K562 (cell line): Measurements from ENCODE around the gene PDGFC. TPM values are rescaled to one million over a fixed set of nuclear protein-coding genes. Genes with fewer than 3 reads are reported as not detected.

ENCODE experiments used
- ATAC-seq: fragments of 200-7000 bp; cut with Tn5 transposase; 3 replicates; pipeline ENCODE4 v1.9.1; 2020; ENCODE audit warnings: moderate library complexity
- BruUV-seq: library from RNA; stranded (reverse); fragments of 400-500 nt; replicated peaks from 2 replicates; lab custom pipeline; 2021; lab: Mats Ljungman, UMichigan
- CTCF ChIA-PET: fragments of 300-600 bp; formaldehyde crosslinking; extraction: SDS; loops from one replicate; lab custom pipeline; 2021; ENCODE audit warnings: low intra/inter-chr PET ratio; lab: Yijun Ruan, JAX
- POLR2A ChIA-PET: fragments of 300-600, 350-650 bp; sonication (Branson Sonifier 250); formaldehyde crosslinking; extraction: SDS; loops from one replicate; lab custom pipeline; 2021; ENCODE audit warnings: antibody characterized with exemption, inconsistent platforms; lab: Yijun Ruan, JAX
- DNase-seq, 4 experiments: peaks; one replicate each; pipeline versions ENCODE4 v3.0.0 to v3.0.0-alpha.2; 2011 to 2018; ENCODE audit warnings: low spot score in 3 of 4, mixed read lengths in 3 of 4; ENCODE audit errors: extremely low read depth in 1 of 4
- FAIRE-seq: peaks from 2 replicates; lab custom pipeline; 2011; peaks lifted over from hg19 to GRCh38; lab: Jason Lieb, UNC
- H2AFZ ChIP-seq: 2 replicates; pipeline ENCODE4 v1.6.0; 2011; ENCODE audit warnings: low read depth, low read length, control low read depth, inconsistent platforms
- H3K27ac ChIP-seq: fragments of 200-600 bp; 3 replicates; pipeline ENCODE4 v1.8.0; 2011; ENCODE audit warnings: low read depth, mild to moderate bottlenecking, control low read depth, inconsistent platforms, low read length, moderate library complexity, mixed read lengths; ENCODE audit errors: extremely low read depth
- H3K27me3 ChIP-seq, 2 experiments: fragments of 300-600 bp in 1 of 2; 2 replicates in 1 of 2; 3 replicates in 1 of 2; pipeline versions ENCODE4 v1.6.0 to v1.8.0; 2011; ENCODE audit warnings: inconsistent platforms in 2 of 2, low read length in 2 of 2, mild to moderate bottlenecking in 1 of 2, mixed read lengths in 1 of 2, moderate library complexity in 1 of 2; ENCODE audit not compliant: control insufficient read depth in 2 of 2, insufficient read depth in 2 of 2
- H3K36me3 ChIP-seq: fragments of 300-600 bp; 3 replicates; pipeline ENCODE4 v1.8.0; 2011; ENCODE audit warnings: mild to moderate bottlenecking, low read length, inconsistent platforms; ENCODE audit not compliant: control insufficient read depth, insufficient read depth
- H3K4me1 ChIP-seq, 2 experiments: fragments of 200-600 bp in 1 of 2; replicated peaks in 1 of 2; 2 replicates in 1 of 2; 3 replicates in 1 of 2; pipeline versions ENCODE4 v1.5.1 to v1.8.0; 2011; ENCODE audit warnings: inconsistent platforms in 2 of 2, low read length in 2 of 2, mild to moderate bottlenecking in 1 of 2, mixed read lengths in 1 of 2, moderate library complexity in 1 of 2; ENCODE audit not compliant: control insufficient read depth in 2 of 2, insufficient read depth in 2 of 2
- H3K4me2 ChIP-seq: 2 replicates; pipeline ENCODE4 v1.6.1; 2011; ENCODE audit warnings: low read length, control low read depth, inconsistent platforms, mixed read lengths; ENCODE audit not compliant: insufficient read depth
- H3K4me3 ChIP-seq: fragments of 200-600 bp; sonication (generic), shearing (Covaris generic); 2 replicates; pipeline ENCODE4 v1.5.1; 2016; ENCODE audit warnings: control low read depth, inconsistent platforms
- H3K79me2 ChIP-seq: fragments of 200-600 bp; 3 replicates; pipeline ENCODE4 v1.8.0; 2011; ENCODE audit warnings: low read length, inconsistent platforms; ENCODE audit not compliant: control insufficient read depth, insufficient read depth
- H3K9ac ChIP-seq, 2 experiments: 2 replicates each; pipeline versions ENCODE4 v1.6.0 to v1.6.1; 2011; ENCODE audit warnings: low read depth in 2 of 2, low read length in 2 of 2, control low read depth in 1 of 2, inconsistent platforms in 1 of 2, mild to moderate bottlenecking in 1 of 2, mixed read lengths in 1 of 2; ENCODE audit not compliant: insufficient read depth in 1 of 2
- H3K9me1 ChIP-seq: one replicate; pipeline ENCODE4 v1.6.0; 2011; ENCODE audit warnings: inconsistent platforms, mild to moderate bottlenecking, low read length, moderate library complexity; ENCODE audit not compliant: control insufficient read depth, insufficient read depth
- H3K9me3 ChIP-seq: replicated peaks from 2 replicates; pipeline ENCODE4 v1.5.1; 2011; ENCODE audit warnings: low read depth, low read length, inconsistent platforms; ENCODE audit not compliant: control insufficient read depth, insufficient read depth
- H4K20me1 ChIP-seq: replicated peaks from 2 replicates; pipeline ENCODE4 v1.6.1; 2011; ENCODE audit warnings: low read length, inconsistent platforms, mixed read lengths; ENCODE audit not compliant: control insufficient read depth, insufficient read depth
- BCL6 ChIP-seq: fragments of 250-450 bp; sonication (Bioruptor Pico); IDR thresholded peaks from 2 replicates; pipeline ENCODE4 v1.4.0; 2020
- BRF2 ChIP-seq: IDR thresholded peaks from 3 replicates; pipeline ENCODE4 v1.6.1; 2011; ENCODE audit warnings: borderline replicate concordance, mild to moderate bottlenecking; ENCODE audit not compliant: insufficient read length, insufficient read depth
- HNRNPLL ChIP-seq: fragments of 200-400 bp; formaldehyde crosslinking; IDR thresholded peaks from 2 replicates; pipeline ENCODE4 v1.6.1; 2017; ENCODE audit warnings: low read length, low read depth, mild to moderate bottlenecking; ENCODE audit not compliant: poor library complexity, severe bottlenecking
- IRF1 ChIP-seq: sonication (generic); formaldehyde crosslinking; IDR thresholded peaks from 2 replicates; pipeline ENCODE4 v1.8.0; 2022; ENCODE audit warnings: missing genetic modification reagents, mild to moderate bottlenecking, borderline replicate concordance
- IRF9 ChIP-seq: fragments of 450-650 bp; IDR thresholded peaks from 2 replicates; pipeline ENCODE4 v1.6.1; 2016; ENCODE audit warnings: missing biosample characterization, missing genetic modification characterization
- PATZ1 ChIP-seq: fragments of 250-450 bp; sonication (Bioruptor Pico); IDR thresholded peaks from 2 replicates; pipeline ENCODE4 v1.5.0; 2020; ENCODE audit warnings: mild to moderate bottlenecking, borderline replicate concordance
- RBM15 ChIP-seq: fragments of 200-400 bp; formaldehyde crosslinking; IDR thresholded peaks from 2 replicates; pipeline ENCODE4 v1.6.1; 2018; ENCODE audit warnings: mild to moderate bottlenecking, low read length, moderate library complexity; ENCODE audit not compliant: insufficient read depth
- RBM17 ChIP-seq: fragments of 200-400 bp; formaldehyde crosslinking; IDR thresholded peaks from 2 replicates; pipeline ENCODE4 v1.6.1; 2017; ENCODE audit warnings: low read depth, mild to moderate bottlenecking, low read length, borderline replicate concordance
- SIRT6 ChIP-seq: IDR thresholded peaks from one replicate; pipeline ENCODE4 v1.6.1; 2012; ENCODE audit warnings: low read depth, mild to moderate bottlenecking, control low read depth, inconsistent platforms, low read length, moderate library complexity
- WHSC1 ChIP-seq: IDR thresholded peaks from one replicate; pipeline ENCODE4 v1.6.1; 2012; ENCODE audit warnings: low read length, control low read depth, inconsistent platforms
- ZBTB43 ChIP-seq: sonication (generic); formaldehyde crosslinking; IDR thresholded peaks from 2 replicates; pipeline ENCODE4 v1.8.0; 2023; ENCODE audit warnings: mild to moderate bottlenecking, missing genetic modification reagents
- ZNF41 ChIP-seq: fragments of 250-450 bp; sonication (Bioruptor Pico); conservative IDR thresholded peaks from 2 replicates; pipeline ENCODE4 v1.4.0; 2020; ENCODE audit warnings: mild to moderate bottlenecking
- WGBS: fragments of 100-300 bp; shearing (Covaris generic); methylation state at CpG from one replicate; pipeline ENCODE4 v1.1.6; 2016; ENCODE audit warnings: low coverage, mixed read lengths; ENCODE audit not compliant: insufficient coverage; ENCODE audit errors: missing lambda C conversion rate; 5-methylcytosine and 5-hydroxymethylcytosine counted together
- in situ Hi-C: fragments of 300-500 bp; cut with MboI; formaldehyde crosslinking; loops from 4 replicates; pipeline ENCODE4 v1.15.0; 2018; ENCODE audit warnings: inconsistent platforms, mixed read lengths
- intact Hi-C: fragments of 100-400 bp; cut with micrococcal nuclease; formaldehyde crosslinking; loops from 2 replicates; pipeline ENCODE4 v1.14.2; 2022
- polyA plus RNA-seq, 8 experiments: library from polyadenylated mRNA; depleted of rRNA in 4 of 8; stranded (reverse) in 5 of 8; unstranded in 3 of 8; fragments of >200 nt; fragmentation: Nextera tagmentation in 2 of 8; fragmentation: Illumina TruSeq in 1 of 8; extraction: Ambion mirVana in 2 of 8; extraction: Trizol in 1 of 8; gene quantifications; 2 replicates each; pipeline versions ENCODE4 v1.2.1 to v1.2.3, GENCODE V29; 2011 to 2014; ENCODE audit warnings: inconsistent platforms in 1 of 8, missing spikeins in 1 of 8
- total RNA-seq, 7 experiments: library from RNA; depleted of rRNA in 6 of 7; stranded (reverse); fragments of >200 nt in 6 of 7; fragmentation: Illumina TruSeq in 2 of 7; extraction: Trizol in 2 of 7; gene quantifications; 2 replicates each; pipeline versions ENCODE4 v1.2.1 to v1.2.3, GENCODE V29; 2011 to 2021; ENCODE audit warnings: low replicate concordance in 1 of 7

The PDGFC gene
- total and polyA plus RNA-seq, 9 of the 15 experiments (the other 6 are each of a cell fraction or from before 2014, with no cell fraction given), result not detected

- TF ChIP-seq PATZ1, result no peak
Observed at GRCh38 chr4:156781852-156782251, 189.7 kb downstream of the PDGFC start (continued).

GRCh38 chr4:156779774-156780173 lies 191.8 kb downstream of the PDGFC start:
- FAIRE-seq (no peak), ATAC-seq (no peak), DNase-seq (no peak)
- no peak overlapping the region for H3K4me2 ChIP-seq
- H3K27me3 ChIP-seq, result no peaks in the 10 kb centered on the region
- in situ Hi-C loops (no loop called here), intact Hi-C loops (no loop called here)
- ChIA-PET POLR2A (no interaction called here), CTCF (no interaction called here)
- BruUV-seq, result no TSS peak
- H3K36me3 ChIP-seq, result no peaks in the 10 kb centered on the region
- no peaks in the 10 kb centered on the region for H4K20me1 ChIP-seq
- H3K4me1 ChIP-seq, result no peaks in the 10 kb centered on the region
- H3K9ac ChIP-seq, result no peak overlapping the region
- no peak overlapping the region for H2AFZ ChIP-seq
- H3K9me3 ChIP-seq, result no peaks in the 10 kb centered on the region; the same call in 1 of the 2 replicates
- no peak overlapping the region for H3K27ac ChIP-seq
- no peaks in the 10 kb centered on the region for H3K9me1 ChIP-seq
- H3K79me2 ChIP-seq, result no peaks in the 10 kb centered on the region
- no peak overlapping the region for H3K4me3 ChIP-seq
- WGBS, result 0% methylated on average over 1 of the region's 1 CpG
- TF ChIP-seq IRF1 (CRISPR knock-in tag) (no peak), RBM15 (no peak), IRF9 (tag) (no peak), ZNF41 (no peak), PATZ1 (no peak), BRF2 (no peak), RBM17 (no peak), WHSC1 (no peak), BCL6 (no peak), SIRT6 (no peak), ZBTB43 (no peak), HNRNPLL (no peak)
